CD14-positive monocyte (primary cell): Measurements from ENCODE around the gene CBLIF. TPM values are rescaled to one million over a fixed set of nuclear protein-coding genes. Genes with fewer than 3 reads are reported as not detected.
"Not testable (repeated sequence)": the region's sequence is repeated elsewhere in the genome, so short reads cannot be mapped to it uniquely, and the experiment has no call there.

ENCODE experiments used
- DNase-seq, 3 donors: peaks; one replicate each; pipeline ENCODE4 v3.0.0-alpha.2; 2011 to 2022
- H2AFZ ChIP-seq: 2 replicates; pipeline ENCODE4 v1.6.0; 2012; ENCODE audit warnings: mild to moderate bottlenecking, low read depth, low read length, inconsistent platforms; ENCODE audit not compliant: insufficient read depth, poor library complexity, severe bottlenecking
- H3K27ac ChIP-seq, 2 donors: 1 replicate in 1 of 2; 2 replicates in 1 of 2; pipeline ENCODE4 v1.5.1; 2012 to 2013; ENCODE audit warnings: low read length in 2 of 2, control low read depth in 1 of 2, inconsistent platforms in 1 of 2, low read depth in 1 of 2, mild to moderate bottlenecking in 1 of 2
- H3K27me3 ChIP-seq, 2 donors: one replicate each; pipeline versions ENCODE4 v1.6.0 to v1.6.1; 2011 to 2013; ENCODE audit warnings: low read length in 2 of 2; ENCODE audit not compliant: control insufficient read depth in 2 of 2, insufficient read depth in 2 of 2
- H3K36me3 ChIP-seq, 2 donors: replicated peaks in 1 of 2; 1 replicate in 1 of 2; 2 replicates in 1 of 2; pipeline versions ENCODE4 v1.5.1 to v1.6.1; 2012 to 2013; ENCODE audit warnings: low read length in 2 of 2, control low read depth in 1 of 2, inconsistent platforms in 1 of 2, mild to moderate bottlenecking in 1 of 2; ENCODE audit not compliant: insufficient read depth in 2 of 2, control insufficient read depth in 1 of 2
- H3K4me1 ChIP-seq, 2 donors: 1 replicate in 1 of 2; 2 replicates in 1 of 2; pipeline versions ENCODE4 v1.5.1 to v1.6.1; 2012 to 2013; ENCODE audit warnings: low read length in 2 of 2, control low read depth in 1 of 2, inconsistent platforms in 1 of 2, mild to moderate bottlenecking in 1 of 2, moderate library complexity in 1 of 2; ENCODE audit not compliant: insufficient read depth in 2 of 2, control insufficient read depth in 1 of 2
- H3K4me2 ChIP-seq: replicated peaks from 2 replicates; pipeline ENCODE3; 2012; ENCODE audit warnings: low read length, moderate library complexity, mild to moderate bottlenecking; ENCODE audit not compliant: poor library complexity, severe bottlenecking; ENCODE audit errors: extremely low read depth
- H3K4me3 ChIP-seq, 3 experiments: fragments of 200-600 bp in 1 of 3; sonication (generic) in 1 of 3; replicated peaks in 1 of 3; 1 replicate in 2 of 3; 2 replicates in 1 of 3; pipeline ENCODE4 v1.5.1; 2011 to 2013; ENCODE audit warnings: low read length in 3 of 3, mild to moderate bottlenecking in 3 of 3, control low read depth in 2 of 3, low read depth in 2 of 3, inconsistent platforms in 1 of 3, moderate library complexity in 1 of 3
- H3K79me2 ChIP-seq: 2 replicates; pipeline ENCODE4 v1.6.0; 2012; ENCODE audit warnings: mild to moderate bottlenecking, control low read depth, inconsistent platforms, low read length, moderate library complexity; ENCODE audit not compliant: insufficient read depth
- H3K9ac ChIP-seq: 2 replicates; pipeline ENCODE4 v1.6.0; 2017; ENCODE audit warnings: low read length, mild to moderate bottlenecking; ENCODE audit not compliant: insufficient read depth, poor library complexity, severe bottlenecking
- H3K9me3 ChIP-seq, 2 donors: replicated peaks in 1 of 2; 1 replicate in 1 of 2; 2 replicates in 1 of 2; pipeline versions ENCODE4 v1.5.1 to v1.6.1; 2012 to 2013; ENCODE audit warnings: low read length in 2 of 2, control low read depth in 1 of 2; ENCODE audit not compliant: control insufficient read depth in 1 of 2, insufficient read depth in 1 of 2
- H4K20me1 ChIP-seq: 2 replicates; pipeline ENCODE4 v1.6.0; 2012; ENCODE audit warnings: mild to moderate bottlenecking, low read length, control low read depth, moderate library complexity; ENCODE audit not compliant: insufficient read depth
- H3K27ac Mint-ChIP-seq, 7 donors: one replicate each; pipeline ENCODE4 v1.8.0; 2020; ENCODE audit warnings: mild to moderate bottlenecking in 7 of 7, mixed read lengths in 7 of 7, moderate library complexity in 6 of 7, inconsistent platforms in 2 of 7
- H3K27me3 Mint-ChIP-seq, 3 donors: one replicate each; pipeline ENCODE4 v1.8.0; 2021 to 2022; ENCODE audit warnings: low read depth in 3 of 3, mild to moderate bottlenecking in 3 of 3, mixed read lengths in 3 of 3, moderate library complexity in 3 of 3, inconsistent platforms in 1 of 3
- H3K36me3 Mint-ChIP-seq, 2 donors: one replicate each; pipeline ENCODE4 v1.8.0; 2020; ENCODE audit warnings: mixed read lengths in 2 of 2, inconsistent platforms in 1 of 2, mild to moderate bottlenecking in 1 of 2
- H3K4me1 Mint-ChIP-seq: one replicate; pipeline ENCODE4 v1.8.0; 2020; ENCODE audit warnings: mild to moderate bottlenecking, mixed read lengths
- H3K4me3 Mint-ChIP-seq, 2 donors: one replicate each; pipeline ENCODE4 v1.8.0; 2020; ENCODE audit warnings: mild to moderate bottlenecking in 2 of 2, mixed read lengths in 2 of 2, moderate library complexity in 1 of 2
- H3K9me3 Mint-ChIP-seq, 7 donors: one replicate each; pipeline ENCODE4 v1.8.0; 2020 to 2022; ENCODE audit warnings: mixed read lengths in 7 of 7, mild to moderate bottlenecking in 6 of 7, moderate library complexity in 6 of 7, inconsistent platforms in 2 of 7
- WGBS: methylation state at CpG from one replicate; pipeline ENCODE4 v1.1.5; 2013; ENCODE audit warnings: missing lambda C conversion rate; ENCODE audit not compliant: insufficient coverage; 5-methylcytosine and 5-hydroxymethylcytosine counted together
- intact Hi-C, 2 donors: fragments of 100-400 bp; cut with micrococcal nuclease; formaldehyde crosslinking; loops; one replicate each; pipeline versions ENCODE4 v1.15.0 to v1.15.1; 2023
- polyA plus RNA-seq, 3 donors: library from polyadenylated mRNA; depleted of rRNA in 1 of 3; unstranded in 2 of 3; stranded (reverse) in 1 of 3; fragments of 300-500 nt in 2 of 3; fragments of >200 nt in 1 of 3; fragmentation: Illumina TruSeq in 2 of 3; gene quantifications; 1 replicate in 2 of 3; 2 replicates in 1 of 3; pipeline ENCODE4 v1.2.3, GENCODE V29; 2012 to 2021
- TF ChIP-seq, protein P1 (sequence below): fragments of 200-600 bp; IDR thresholded peaks from one replicate; pipeline ENCODE4 v1.8.0; 2022; ENCODE audit warnings: antibody characterized with exemption, mild to moderate bottlenecking

The CBLIF gene
- polyA plus RNA-seq, 3 donors: not detected

DNA sequence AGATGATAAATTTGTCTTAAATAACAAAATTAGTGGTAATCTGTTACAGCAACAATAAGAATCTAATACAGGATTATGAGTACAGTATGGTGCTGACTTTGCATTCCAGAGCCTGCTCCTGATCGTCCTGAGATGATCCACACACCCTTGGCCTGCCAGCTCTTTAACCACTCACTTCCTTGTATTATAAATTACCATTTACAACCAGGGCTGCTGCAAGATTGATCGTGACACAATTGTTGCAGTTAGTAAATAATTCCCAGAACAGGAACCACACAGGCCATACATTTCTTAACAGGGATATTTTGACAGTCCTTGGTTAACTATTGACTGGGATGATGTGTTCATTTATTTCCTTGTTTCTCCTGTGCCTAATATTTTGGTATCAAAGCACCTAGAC, 3.8 kb upstream of the CBLIF start:
- H3K27ac ChIP-seq: no peak overlapping the region
- Mint-ChIP-seq H3K36me3 (no peaks in the 10 kb centered on the region), H3K4me3 (no peak overlapping the region), H3K9me3 (peaks cover 0 to 3% (median 0%) of the 10 kb centered on the region in 7 donors), H3K4me1 (peaks cover 10% of the 10 kb centered on the region), H3K27me3 (peaks cover 0 to 1% (median 0%) of the 10 kb centered on the region in 3 donors), H3K27ac (no peak overlapping the region)
- DNase-seq: no peak
- H3K4me2 ChIP-seq: no peak overlapping the region
- no peak overlapping the region for H3K9ac ChIP-seq
- TF ChIP-seq, protein P1, sequence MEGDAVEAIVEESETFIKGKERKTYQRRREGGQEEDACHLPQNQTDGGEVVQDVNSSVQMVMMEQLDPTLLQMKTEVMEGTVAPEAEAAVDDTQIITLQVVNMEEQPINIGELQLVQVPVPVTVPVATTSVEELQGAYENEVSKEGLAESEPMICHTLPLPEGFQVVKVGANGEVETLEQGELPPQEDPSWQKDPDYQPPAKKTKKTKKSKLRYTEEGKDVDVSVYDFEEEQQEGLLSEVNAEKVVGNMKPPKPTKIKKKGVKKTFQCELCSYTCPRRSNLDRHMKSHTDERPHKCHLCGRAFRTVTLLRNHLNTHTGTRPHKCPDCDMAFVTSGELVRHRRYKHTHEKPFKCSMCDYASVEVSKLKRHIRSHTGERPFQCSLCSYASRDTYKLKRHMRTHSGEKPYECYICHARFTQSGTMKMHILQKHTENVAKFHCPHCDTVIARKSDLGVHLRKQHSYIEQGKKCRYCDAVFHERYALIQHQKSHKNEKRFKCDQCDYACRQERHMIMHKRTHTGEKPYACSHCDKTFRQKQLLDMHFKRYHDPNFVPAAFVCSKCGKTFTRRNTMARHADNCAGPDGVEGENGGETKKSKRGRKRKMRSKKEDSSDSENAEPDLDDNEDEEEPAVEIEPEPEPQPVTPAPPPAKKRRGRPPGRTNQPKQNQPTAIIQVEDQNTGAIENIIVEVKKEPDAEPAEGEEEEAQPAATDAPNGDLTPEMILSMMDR: no peak
- H3K4me1 ChIP-seq: no peaks in the 10 kb centered on the region
- H3K36me3 ChIP-seq: no peaks in the 10 kb centered on the region
- WGBS: 0% methylated on average over 1 of the region's 2 CpGs
- intact Hi-C loops: no loop called here
- no peak overlapping the region for H2AFZ ChIP-seq
- no peak overlapping the region for H3K4me3 ChIP-seq
- no peaks in the 10 kb centered on the region for H3K27me3 ChIP-seq
- no peaks in the 10 kb centered on the region for H3K9me3 ChIP-seq
- no peaks in the 10 kb centered on the region for H3K79me2 ChIP-seq
- H4K20me1 ChIP-seq: no peaks in the 10 kb centered on the region

GRCh38 chr11:59848439-59848838, 3.1 kb upstream of the CBLIF start:
- H3K27me3 Mint-ChIP-seq, H4K20me1 ChIP-seq, intact Hi-C loops, H3K9ac ChIP-seq, H3K36me3 Mint-ChIP-seq, H3K4me1 ChIP-seq, H3K36me3 ChIP-seq, H3K4me3 ChIP-seq, H3K27me3 ChIP-seq, H3K4me3 Mint-ChIP-seq, H3K9me3 ChIP-seq, H3K27ac ChIP-seq, H3K79me2 ChIP-seq, H2AFZ ChIP-seq, H3K4me2 ChIP-seq, H3K27ac Mint-ChIP-seq, H3K9me3 Mint-ChIP-seq, DNase-seq: not testable (repeated sequence)
- peaks cover 10% of the 10 kb centered on the region for H3K4me1 Mint-ChIP-seq
- 100% methylated on average over 1 of the region's 6 CpGs for WGBS
